Pulmonary artery endothelial cell (primary cell): Measurements from ENCODE around the gene ZBTB7C. TPM values are rescaled to one million over a fixed set of nuclear protein-coding genes. Genes with fewer than 3 reads are reported as not detected.

Source experiments
- DNase-seq: peaks from one replicate; pipeline ENCODE4 v3.0.0-alpha.2; 2011; ENCODE audit warnings: low read depth, low spot score
- total RNA-seq: library from RNA; depleted of rRNA; stranded (reverse); fragments of >200 nt; gene quantifications from 2 replicates; pipeline ENCODE4 v1.2.3, GENCODE V29; 2014

The ZBTB7C gene
- total RNA-seq, 1 donor from 2014 or later = not detected

- no peak for DNase-seq
Measured at GRCh38 chr18:48149020-48149685, 260.0 kb downstream of the ZBTB7C start.

DNA sequence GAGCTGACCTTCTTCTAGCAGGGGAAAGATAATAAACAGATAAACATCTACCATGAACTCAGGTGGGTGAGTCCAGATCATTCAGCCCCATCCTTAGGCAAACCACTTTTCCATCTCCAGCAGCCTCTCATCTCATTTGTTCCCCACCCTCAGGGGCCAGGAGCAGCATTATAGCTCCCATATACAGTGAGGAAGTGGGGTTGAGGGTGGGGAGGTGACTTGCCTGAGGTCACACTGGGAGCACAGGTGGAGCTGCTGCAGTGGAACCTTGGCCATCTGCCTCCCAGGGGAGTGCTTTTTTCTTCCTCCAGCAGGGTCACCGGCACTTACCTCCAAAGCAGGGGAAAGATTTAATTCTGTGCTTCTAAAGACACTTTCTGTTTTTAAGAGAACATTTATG lies 266.2 kb downstream of the ZBTB7C start:
- no peak for DNase-seq

DNA sequence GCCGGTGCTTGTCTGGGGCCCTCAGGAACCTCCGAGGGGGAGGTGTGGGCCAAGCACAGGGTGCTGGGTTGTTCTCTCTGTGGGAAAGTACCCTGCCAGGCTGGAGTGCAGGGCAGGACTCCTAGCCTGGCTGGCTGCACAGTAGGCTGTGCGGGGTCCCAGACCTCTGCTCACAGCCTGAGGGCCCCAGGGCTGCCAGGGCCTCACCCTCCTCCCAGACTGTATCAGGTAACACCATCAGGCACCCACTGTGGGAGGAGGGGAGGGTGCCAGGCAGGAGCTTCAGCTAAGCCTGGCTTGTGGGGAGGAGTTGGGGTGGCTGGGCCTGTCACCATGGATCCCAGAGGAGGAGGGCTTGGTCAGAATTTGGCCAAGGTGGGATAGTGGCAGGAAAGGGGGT lies 266.8 kb downstream of the ZBTB7C start:
- DNase-seq = no peak

- DNase-seq = no peak
Measured at GRCh38 chr18:48140731-48141130, 268.5 kb downstream of the ZBTB7C start.

DNA sequence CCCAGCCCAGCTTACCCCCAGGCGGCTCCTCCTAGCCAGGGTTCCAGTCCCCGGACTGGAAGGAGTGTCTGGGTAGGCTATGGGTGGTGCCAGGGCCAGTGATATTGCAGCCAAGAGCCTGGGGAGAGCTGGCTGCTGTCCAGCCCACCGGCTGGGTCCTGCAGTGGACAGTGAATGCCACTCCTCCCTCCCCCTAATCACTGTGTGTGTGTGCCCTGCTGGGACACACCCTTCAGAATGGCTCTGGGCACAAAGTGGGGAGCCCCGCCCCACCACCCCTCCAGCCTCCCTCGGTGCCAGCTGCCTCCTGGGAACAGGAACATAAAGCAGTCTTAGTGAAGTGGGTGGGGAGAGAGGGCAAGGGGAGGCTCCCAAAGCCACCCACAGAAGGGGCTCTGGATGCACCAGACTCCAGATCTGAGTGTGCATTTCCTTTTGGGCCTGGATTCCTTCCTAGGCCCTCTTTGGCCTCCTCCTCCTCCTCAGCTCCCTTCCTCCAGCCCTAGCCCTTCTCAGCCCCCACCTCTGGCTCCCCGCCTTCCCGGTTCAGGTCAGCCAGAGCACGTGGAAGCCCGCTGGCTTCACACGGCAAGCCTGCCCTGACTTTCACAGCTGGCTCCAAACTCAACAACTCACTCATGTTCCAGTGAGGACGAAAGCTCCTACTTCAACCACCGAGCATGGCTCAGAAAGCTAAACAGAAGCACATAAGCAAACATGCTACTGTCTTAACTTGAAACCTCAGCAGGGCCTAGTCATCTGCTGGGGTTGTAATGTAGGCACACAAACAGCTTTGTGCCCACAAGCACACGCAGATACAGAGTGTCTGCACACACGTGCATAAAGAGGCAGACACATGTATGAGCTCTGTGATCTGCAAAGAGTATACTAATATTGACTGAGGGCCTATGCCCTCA lies 269.5 kb downstream of the ZBTB7C start:
- no peak for DNase-seq

- no peak for DNase-seq
Measured at GRCh38 chr18:48138660-48139430, 270.3 kb downstream of the ZBTB7C start.

DNA sequence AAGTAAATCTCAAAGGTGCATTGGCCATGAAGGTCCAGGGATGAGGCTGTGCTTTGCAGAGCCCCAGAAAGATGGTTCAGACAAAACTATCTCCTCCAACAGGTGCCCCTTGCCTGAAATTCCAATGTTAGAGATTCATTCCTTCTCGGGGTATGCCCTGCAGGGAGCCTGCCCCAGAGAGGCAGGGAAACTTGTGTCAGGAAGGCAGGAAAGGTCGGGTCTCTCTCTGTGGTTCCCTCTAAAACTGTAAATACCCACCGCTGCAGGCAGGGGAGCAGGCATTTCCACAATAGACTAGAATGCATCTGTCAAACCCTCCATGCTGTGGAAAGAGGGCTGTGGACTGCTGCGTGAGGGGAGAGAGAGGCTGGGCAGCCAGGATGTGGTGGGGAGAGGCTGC lies 271.0 kb downstream of the ZBTB7C start:
- DNase-seq = no peak

GRCh38 chr18:48137374-48138081 lies 271.7 kb downstream of the ZBTB7C start:
- no peak for DNase-seq

DNA sequence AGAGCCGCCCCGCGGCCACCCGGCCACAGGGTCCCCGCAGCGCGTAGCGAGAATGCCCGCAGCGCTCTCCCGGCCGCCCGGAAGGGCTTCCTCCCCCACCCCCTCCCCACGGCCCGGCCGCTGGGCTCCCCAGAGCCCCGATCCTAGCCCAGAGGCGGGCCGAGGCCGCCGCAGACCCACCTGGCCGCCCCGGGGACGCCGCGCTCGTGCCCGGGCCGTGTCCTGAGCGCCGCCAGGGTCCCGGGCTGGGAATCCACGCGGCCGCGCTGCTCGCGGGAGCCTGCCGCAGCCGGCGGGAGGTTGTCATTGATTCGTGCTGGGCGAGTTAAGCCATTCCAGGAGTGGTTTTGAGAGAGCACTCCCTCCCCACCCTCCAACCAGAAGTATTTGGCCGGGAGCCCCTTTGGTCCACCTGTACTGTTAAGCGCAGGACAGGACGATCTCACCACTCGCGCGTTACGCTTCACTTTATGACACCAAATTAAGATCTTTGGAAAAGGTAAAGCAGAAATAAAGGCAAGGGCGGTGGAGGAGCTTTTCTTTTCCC lies 272.3 kb downstream of the ZBTB7C start:
- DNase-seq = no peak

- no peak for DNase-seq
Measured at GRCh38 chr18:48136051-48136826, 272.9 kb downstream of the ZBTB7C start.

GRCh38 chr18:48135436-48135966 lies 273.7 kb downstream of the ZBTB7C start:
- DNase-seq = no peak

DNA sequence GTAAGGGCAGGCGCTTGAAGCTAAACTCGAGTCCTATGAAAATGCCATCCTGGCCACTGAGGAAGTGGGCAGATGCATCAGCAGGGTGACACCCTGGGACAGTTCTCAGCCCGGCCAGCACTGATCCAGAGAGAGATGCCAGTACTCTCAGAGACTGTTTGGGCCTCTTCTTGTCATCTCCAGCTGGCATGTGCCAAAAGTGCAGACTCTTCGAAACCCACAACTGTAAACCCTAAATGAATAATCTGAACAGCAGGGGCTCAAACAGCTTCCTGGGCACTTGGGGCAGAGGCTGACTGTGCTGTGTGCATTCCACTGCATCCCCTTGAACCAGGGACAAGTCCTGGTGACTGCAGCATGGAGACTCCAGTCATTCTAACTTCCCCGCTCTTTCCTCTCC lies 274.6 kb downstream of the ZBTB7C start:
- no peak for DNase-seq

DNA sequence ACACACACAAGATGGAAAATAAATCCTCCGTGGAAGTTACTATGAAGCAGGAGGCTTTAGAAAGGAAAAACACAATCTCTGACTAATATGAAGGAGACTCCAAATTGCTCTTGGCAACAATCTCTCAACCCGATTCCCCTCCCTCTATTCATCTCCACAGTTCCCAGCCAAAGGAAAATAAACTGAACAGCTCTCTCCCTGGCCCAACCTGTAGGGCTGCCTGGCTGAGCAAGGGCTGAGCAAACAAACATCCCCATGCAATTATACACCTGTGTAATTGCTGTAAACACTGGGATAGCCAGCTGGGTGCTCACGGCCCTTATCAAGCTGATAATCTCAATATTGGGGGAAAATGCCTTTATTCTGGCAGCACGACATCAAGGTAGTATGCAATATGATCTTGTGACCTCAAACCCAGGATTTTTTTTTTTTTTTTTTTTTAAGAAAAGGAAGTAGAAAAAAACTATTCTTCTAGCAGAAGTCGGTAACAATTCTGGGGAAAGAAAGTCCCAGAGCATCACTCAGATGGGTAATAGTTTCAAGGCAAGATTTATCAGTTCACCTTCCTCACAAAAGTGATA lies 275.4 kb downstream of the ZBTB7C start:
- DNase-seq = no peak

GRCh38 chr18:48132797-48133655 lies 276.2 kb downstream of the ZBTB7C start:
- no peak for DNase-seq

DNA sequence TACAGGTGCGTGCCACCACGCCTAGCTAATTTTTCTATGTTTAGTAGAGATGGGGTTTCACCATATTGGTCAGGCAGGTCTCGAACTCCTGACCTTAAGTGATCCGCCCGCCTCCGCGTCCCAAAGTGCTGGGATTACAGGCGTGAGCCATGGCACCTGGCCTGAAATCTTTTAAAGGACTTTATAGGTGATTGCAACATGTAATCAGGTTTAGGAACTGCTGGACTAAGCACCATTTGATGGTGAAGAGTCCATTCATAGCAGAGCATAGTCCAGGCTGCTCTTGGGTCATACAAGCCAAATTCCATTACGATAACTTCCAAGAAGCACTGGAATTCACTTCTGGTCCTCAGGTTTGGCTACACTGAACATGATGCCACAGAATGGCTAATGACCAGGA lies 278.1 kb downstream of the ZBTB7C start:
- DNase-seq = no peak

GRCh38 chr18:48129621-48130082 lies 279.5 kb downstream of the ZBTB7C start:
- DNase-seq = no peak

DNA sequence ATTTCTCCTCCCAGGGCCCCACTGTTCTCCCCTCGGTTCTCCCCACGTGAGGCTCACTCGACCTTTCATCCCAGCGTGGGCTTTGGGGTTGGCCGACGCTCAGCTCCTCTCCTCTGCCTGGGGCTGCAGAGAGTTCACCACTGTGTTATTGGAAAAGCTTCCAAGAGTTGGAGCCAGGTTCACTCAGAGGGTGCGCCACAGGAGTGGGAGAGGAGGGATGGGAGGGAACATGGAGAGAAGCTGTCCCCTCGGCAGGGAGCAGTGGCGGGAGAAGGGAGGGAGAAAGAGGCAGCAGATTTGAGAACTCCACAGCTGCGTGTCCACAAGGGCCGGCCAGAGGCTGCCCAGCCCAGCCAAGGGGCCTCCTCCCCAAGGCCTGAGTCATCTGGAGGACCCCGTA lies 281.6 kb downstream of the ZBTB7C start:
- no peak for DNase-seq

DNA sequence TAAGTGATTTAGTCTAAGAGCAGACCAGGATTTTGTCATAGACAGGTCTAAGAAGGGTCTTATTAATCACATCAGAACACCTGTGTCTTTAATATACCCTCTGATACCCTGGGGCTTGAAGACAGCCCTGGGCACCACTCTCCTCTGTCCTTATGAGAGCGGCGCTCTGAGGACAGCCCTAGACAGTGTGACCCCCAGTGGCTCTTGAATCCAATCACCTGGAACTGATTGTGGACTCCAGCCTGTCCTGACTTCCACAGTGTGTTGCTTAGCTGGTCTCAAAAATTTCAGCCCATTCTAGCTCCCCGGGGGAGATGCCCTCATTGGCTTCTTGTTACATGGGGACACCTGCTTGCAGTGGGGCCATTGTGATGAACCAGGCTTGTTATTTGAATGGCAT lies 282.9 kb downstream of the ZBTB7C start:
- no peak for DNase-seq

DNA sequence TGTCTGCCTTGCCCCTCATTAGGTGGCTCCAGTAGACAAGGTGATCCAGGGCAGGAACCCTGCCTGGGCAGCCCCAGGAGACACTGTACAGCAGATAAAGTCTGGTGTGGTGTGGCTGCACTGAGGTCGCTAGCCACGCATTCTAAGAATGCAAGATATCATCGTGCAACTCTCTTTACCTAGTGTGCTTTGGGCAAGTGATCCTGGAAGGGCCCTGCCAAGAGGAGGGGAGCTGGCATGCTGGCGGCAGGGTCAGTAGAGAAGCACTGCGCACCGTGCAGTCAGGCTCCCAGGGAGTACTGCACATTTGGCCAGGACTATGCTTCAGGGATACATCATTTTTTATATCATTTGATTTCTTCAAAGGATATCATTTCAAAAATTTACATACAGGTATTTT lies 283.5 kb downstream of the ZBTB7C start:
- no peak for DNase-seq
